ENCODE data around the gene GTPBP1. TPM values are rescaled to one million over a fixed set of nuclear protein-coding genes. Genes with fewer than 3 reads are reported as not detected.

The GTPBP1 gene
- total and polyA plus RNA-seq, 2 of the 13 experiments (the other 11 are each of a cell fraction or from before 2014, with no cell fraction given) = 22.3 to 27.0 TPM

DNA sequence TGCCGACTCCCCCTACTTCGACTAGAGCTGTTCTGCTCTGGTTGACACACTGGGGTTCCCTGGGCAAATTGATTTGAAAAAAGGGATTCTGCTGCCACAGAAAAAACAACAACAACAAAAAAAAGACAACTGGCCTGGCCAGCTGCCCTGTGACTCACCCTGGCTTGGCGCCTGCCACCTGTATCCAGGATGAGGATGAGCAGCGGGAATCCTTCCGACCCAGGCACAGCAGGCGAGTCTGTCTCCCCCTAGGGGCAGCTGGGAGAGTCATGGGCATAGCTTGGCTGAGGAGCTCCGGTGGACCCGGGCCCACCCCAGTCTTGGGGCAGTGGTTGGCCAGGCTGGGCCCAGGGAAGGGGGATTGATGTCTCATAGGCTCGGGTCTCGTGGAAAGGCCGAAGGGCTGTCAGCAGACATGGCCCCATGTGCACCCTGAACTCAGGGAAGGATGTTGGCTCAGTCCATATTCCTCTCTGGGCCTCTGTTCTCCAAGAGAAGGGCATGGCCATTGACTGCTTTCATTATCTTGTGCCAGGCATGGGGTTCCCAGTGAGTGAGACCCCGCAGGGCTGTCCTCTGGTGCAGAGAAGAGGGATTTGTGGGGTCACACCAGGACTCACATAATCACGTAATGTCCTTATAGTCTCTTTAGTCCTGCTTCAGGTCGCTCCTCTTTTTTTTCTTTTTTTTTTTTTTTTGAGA lies 60.5 kb downstream of the GTPBP1 start (continued):
- TF ChIP-seq, protein P1, sequence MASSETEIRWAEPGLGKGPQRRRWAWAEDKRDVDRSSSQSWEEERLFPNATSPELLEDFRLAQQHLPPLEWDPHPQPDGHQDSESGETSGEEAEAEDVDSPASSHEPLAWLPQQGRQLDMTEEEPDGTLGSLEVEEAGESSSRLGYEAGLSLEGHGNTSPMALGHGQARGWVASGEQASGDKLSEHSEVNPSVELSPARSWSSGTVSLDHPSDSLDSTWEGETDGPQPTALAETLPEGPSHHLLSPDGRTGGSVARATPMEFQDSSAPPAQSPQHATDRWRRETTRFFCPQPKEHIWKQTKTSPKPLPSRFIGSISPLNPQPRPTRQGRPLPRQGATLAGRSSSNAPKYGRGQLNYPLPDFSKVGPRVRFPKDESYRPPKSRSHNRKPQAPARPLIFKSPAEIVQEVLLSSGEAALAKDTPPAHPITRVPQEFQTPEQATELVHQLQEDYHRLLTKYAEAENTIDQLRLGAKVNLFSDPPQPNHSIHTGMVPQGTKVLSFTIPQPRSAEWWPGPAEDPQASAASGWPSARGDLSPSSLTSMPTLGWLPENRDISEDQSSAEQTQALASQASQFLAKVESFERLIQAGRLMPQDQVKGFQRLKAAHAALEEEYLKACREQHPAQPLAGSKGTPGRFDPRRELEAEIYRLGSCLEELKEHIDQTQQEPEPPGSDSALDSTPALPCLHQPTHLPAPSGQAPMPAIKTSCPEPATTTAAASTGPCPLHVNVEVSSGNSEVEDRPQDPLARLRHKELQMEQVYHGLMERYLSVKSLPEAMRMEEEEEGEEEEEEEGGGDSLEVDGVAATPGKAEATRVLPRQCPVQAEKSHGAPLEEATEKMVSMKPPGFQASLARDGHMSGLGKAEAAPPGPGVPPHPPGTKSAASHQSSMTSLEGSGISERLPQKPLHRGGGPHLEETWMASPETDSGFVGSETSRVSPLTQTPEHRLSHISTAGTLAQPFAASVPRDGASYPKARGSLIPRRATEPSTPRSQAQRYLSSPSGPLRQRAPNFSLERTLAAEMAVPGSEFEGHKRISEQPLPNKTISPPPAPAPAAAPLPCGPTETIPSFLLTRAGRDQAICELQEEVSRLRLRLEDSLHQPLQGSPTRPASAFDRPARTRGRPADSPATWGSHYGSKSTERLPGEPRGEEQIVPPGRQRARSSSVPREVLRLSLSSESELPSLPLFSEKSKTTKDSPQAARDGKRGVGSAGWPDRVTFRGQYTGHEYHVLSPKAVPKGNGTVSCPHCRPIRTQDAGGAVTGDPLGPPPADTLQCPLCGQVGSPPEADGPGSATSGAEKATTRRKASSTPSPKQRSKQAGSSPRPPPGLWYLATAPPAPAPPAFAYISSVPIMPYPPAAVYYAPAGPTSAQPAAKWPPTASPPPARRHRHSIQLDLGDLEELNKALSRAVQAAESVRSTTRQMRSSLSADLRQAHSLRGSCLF (CRISPR knock-in tag; IDR thresholded peaks at IDR 0.05; ENCODE audit: borderline replicate concordance) = no peak
- TF ChIP-seq, protein P2, sequence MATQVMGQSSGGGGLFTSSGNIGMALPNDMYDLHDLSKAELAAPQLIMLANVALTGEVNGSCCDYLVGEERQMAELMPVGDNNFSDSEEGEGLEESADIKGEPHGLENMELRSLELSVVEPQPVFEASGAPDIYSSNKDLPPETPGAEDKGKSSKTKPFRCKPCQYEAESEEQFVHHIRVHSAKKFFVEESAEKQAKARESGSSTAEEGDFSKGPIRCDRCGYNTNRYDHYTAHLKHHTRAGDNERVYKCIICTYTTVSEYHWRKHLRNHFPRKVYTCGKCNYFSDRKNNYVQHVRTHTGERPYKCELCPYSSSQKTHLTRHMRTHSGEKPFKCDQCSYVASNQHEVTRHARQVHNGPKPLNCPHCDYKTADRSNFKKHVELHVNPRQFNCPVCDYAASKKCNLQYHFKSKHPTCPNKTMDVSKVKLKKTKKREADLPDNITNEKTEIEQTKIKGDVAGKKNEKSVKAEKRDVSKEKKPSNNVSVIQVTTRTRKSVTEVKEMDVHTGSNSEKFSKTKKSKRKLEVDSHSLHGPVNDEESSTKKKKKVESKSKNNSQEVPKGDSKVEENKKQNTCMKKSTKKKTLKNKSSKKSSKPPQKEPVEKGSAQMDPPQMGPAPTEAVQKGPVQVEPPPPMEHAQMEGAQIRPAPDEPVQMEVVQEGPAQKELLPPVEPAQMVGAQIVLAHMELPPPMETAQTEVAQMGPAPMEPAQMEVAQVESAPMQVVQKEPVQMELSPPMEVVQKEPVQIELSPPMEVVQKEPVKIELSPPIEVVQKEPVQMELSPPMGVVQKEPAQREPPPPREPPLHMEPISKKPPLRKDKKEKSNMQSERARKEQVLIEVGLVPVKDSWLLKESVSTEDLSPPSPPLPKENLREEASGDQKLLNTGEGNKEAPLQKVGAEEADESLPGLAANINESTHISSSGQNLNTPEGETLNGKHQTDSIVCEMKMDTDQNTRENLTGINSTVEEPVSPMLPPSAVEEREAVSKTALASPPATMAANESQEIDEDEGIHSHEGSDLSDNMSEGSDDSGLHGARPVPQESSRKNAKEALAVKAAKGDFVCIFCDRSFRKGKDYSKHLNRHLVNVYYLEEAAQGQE (IDR thresholded peaks at IDR 0.05; ENCODE audit: borderline replicate concordance in 1 of 2, low read depth in 1 of 2, low read length in 2 of 2) = no peak
- TF ChIP-seq, protein P3, sequence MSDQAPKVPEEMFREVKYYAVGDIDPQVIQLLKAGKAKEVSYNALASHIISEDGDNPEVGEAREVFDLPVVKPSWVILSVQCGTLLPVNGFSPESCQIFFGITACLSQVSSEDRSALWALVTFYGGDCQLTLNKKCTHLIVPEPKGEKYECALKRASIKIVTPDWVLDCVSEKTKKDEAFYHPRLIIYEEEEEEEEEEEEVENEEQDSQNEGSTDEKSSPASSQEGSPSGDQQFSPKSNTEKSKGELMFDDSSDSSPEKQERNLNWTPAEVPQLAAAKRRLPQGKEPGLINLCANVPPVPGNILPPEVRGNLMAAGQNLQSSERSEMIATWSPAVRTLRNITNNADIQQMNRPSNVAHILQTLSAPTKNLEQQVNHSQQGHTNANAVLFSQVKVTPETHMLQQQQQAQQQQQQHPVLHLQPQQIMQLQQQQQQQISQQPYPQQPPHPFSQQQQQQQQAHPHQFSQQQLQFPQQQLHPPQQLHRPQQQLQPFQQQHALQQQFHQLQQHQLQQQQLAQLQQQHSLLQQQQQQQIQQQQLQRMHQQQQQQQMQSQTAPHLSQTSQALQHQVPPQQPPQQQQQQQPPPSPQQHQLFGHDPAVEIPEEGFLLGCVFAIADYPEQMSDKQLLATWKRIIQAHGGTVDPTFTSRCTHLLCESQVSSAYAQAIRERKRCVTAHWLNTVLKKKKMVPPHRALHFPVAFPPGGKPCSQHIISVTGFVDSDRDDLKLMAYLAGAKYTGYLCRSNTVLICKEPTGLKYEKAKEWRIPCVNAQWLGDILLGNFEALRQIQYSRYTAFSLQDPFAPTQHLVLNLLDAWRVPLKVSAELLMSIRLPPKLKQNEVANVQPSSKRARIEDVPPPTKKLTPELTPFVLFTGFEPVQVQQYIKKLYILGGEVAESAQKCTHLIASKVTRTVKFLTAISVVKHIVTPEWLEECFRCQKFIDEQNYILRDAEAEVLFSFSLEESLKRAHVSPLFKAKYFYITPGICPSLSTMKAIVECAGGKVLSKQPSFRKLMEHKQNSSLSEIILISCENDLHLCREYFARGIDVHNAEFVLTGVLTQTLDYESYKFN (CRISPR knock-in tag; conservative IDR thresholded peaks at IDR 0.05) = no peak
- TF ChIP-seq ZNF354B (CRISPR knock-in tag; IDR thresholded peaks at IDR 0.05) = no peak
- TF ChIP-seq, protein P4, sequence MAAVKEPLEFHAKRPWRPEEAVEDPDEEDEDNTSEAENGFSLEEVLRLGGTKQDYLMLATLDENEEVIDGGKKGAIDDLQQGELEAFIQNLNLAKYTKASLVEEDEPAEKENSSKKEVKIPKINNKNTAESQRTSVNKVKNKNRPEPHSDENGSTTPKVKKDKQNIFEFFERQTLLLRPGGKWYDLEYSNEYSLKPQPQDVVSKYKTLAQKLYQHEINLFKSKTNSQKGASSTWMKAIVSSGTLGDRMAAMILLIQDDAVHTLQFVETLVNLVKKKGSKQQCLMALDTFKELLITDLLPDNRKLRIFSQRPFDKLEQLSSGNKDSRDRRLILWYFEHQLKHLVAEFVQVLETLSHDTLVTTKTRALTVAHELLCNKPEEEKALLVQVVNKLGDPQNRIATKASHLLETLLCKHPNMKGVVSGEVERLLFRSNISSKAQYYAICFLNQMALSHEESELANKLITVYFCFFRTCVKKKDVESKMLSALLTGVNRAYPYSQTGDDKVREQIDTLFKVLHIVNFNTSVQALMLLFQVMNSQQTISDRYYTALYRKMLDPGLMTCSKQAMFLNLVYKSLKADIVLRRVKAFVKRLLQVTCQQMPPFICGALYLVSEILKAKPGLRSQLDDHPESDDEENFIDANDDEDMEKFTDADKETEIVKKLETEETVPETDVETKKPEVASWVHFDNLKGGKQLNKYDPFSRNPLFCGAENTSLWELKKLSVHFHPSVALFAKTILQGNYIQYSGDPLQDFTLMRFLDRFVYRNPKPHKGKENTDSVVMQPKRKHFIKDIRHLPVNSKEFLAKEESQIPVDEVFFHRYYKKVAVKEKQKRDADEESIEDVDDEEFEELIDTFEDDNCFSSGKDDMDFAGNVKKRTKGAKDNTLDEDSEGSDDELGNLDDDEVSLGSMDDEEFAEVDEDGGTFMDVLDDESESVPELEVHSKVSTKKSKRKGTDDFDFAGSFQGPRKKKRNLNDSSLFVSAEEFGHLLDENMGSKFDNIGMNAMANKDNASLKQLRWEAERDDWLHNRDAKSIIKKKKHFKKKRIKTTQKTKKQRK (IDR thresholded peaks at IDR 0.05; ENCODE audit: low read length) = no peak
- TF ChIP-seq CBX5 (CRISPR knock-in tag; IDR thresholded peaks at IDR 0.05; ENCODE audit: borderline replicate concordance) = peak; percentile 57; the same call in 1 of the 2 replicates
- no peak for TF ChIP-seq SSRP1 (CRISPR knock-in tag; IDR thresholded peaks at IDR 0.05)
- TF ChIP-seq, protein P5, sequence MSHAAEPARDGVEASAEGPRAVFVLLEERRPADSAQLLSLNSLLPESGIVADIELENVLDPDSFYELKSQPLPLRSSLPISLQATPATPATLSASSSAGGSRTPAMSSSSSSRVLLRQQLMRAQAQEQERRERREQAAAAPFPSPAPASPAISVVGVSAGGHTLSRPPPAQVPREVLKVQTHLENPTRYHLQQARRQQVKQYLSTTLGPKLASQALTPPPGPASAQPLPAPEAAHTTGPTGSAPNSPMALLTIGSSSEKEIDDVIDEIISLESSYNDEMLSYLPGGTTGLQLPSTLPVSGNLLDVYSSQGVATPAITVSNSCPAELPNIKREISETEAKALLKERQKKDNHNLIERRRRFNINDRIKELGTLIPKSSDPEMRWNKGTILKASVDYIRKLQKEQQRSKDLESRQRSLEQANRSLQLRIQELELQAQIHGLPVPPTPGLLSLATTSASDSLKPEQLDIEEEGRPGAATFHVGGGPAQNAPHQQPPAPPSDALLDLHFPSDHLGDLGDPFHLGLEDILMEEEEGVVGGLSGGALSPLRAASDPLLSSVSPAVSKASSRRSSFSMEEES (CRISPR knock-in tag; IDR thresholded peaks at IDR 0.05) = 0 out of 2 replicates have a peak, but pooled peaks have one; percentile 33
- peak; percentile 65 for TF ChIP-seq TEAD3 (CRISPR knock-in tag; optimal IDR thresholded peaks at IDR 0.05; ENCODE audit: borderline replicate concordance)
